Left ventricle myocardium inferior (tissue), 1 donor: Measurements from ENCODE around the gene SLC35F6. TPM values are rescaled to one million over a fixed set of nuclear protein-coding genes. Genes with fewer than 3 reads are reported as not detected.
A peak's percentile ranks its signal among the peaks of the same experiment; 100 is the strongest.

ENCODE experiments used
- DNase-seq: peaks from one replicate; pipeline ENCODE4 v3.0.0-alpha.2; 2020
- H3K27ac ChIP-seq: fragments of 200-600 bp; replicated peaks from 2 replicates; pipeline ENCODE4 v1.8.0; 2021
- H3K27me3 ChIP-seq: fragments of 200-600 bp; 2 replicates; pipeline ENCODE4 v1.8.0; 2021; ENCODE audit warnings: low read depth
- H3K36me3 ChIP-seq: fragments of 200-600 bp; 2 replicates; pipeline ENCODE4 v1.8.0; 2021
- H3K4me1 ChIP-seq: fragments of 200-600 bp; 2 replicates; pipeline ENCODE4 v1.8.0; 2021
- H3K4me3 ChIP-seq: fragments of 200-600 bp; 2 replicates; pipeline ENCODE4 v1.8.0; 2021; ENCODE audit warnings: mild to moderate bottlenecking, moderate library complexity
- H3K9me3 ChIP-seq: fragments of 200-600 bp; replicated peaks from 2 replicates; pipeline ENCODE4 v1.8.0; 2021
- CTCF ChIP-seq: fragments of 200-600 bp; IDR thresholded peaks from 2 replicates; pipeline ENCODE4 v1.8.0; 2021; ENCODE audit warnings: antibody characterized with exemption, mild to moderate bottlenecking, borderline replicate concordance
- intact Hi-C: fragments of 100-400 bp; cut with micrococcal nuclease; formaldehyde crosslinking; loops from one replicate; pipeline ENCODE4 v1.11.0; 2022
- total RNA-seq: library from RNA; stranded (reverse); fragmentation: NEBNext Ultra II Directional; extraction: Animal tissue kit (Norgen Biotek cat#: 25700); gene quantifications from one replicate; pipeline ENCODE4 v1.2.1, GENCODE V29; 2021
- donor health status: DM: no; HTN: yes; CAD: no; lungs with severe emphysema.

The SLC35F6 gene
- total RNA-seq, 1 donor from 2014 or later = 19.6 TPM

- intact Hi-C loops = no loop called here
- no peaks in the 10 kb centered on the region for H3K36me3 ChIP-seq
- H3K27me3 ChIP-seq = peaks cover 5% of the 10 kb centered on the region
- peaks cover 14% of the 10 kb centered on the region for H3K4me1 ChIP-seq
- no peak for TF ChIP-seq CTCF
- H3K27ac ChIP-seq = no peak overlapping the region
- H3K4me3 ChIP-seq = no peak overlapping the region
- DNase-seq = no peak
- H3K9me3 ChIP-seq = no peaks in the 10 kb centered on the region
Measured at GRCh38 chr2:26733413-26733812, 30.7 kb upstream of the SLC35F6 start.

- no peak for TF ChIP-seq CTCF
- H3K4me3 ChIP-seq = no peak overlapping the region
- H3K27me3 ChIP-seq = no peaks in the 10 kb centered on the region
- peak overlapping the region; percentile 42 for H3K27ac ChIP-seq
- H3K9me3 ChIP-seq = no peaks in the 10 kb centered on the region
- peaks cover 14% of the 10 kb centered on the region for H3K4me1 ChIP-seq
- DNase-seq = no peak
- intact Hi-C loops = no loop called here
- no peaks in the 10 kb centered on the region for H3K36me3 ChIP-seq
Measured at GRCh38 chr2:26735097-26735496, 29.0 kb upstream of the SLC35F6 start.

GRCh38 chr2:26735883-26736588 lies 28.0 kb upstream of the SLC35F6 start:
- DNase-seq = no peak
- intact Hi-C loops = no loop called here
- Histone ChIP-seq H3K27me3 (no peaks in the 10 kb centered on the region), H3K4me1 (peaks cover 14% of the 10 kb centered on the region), H3K9me3 (no peaks in the 10 kb centered on the region), H3K36me3 (no peaks in the 10 kb centered on the region), H3K4me3 (no peak overlapping the region), H3K27ac (no peak overlapping the region)
- TF ChIP-seq CTCF = no peak

- Histone ChIP-seq H3K9me3 (no peaks in the 10 kb centered on the region), H3K27ac (no peak overlapping the region), H3K4me3 (no peak overlapping the region), H3K4me1 (peaks cover 14% of the 10 kb centered on the region), H3K36me3 (no peaks in the 10 kb centered on the region), H3K27me3 (no peaks in the 10 kb centered on the region)
- TF ChIP-seq CTCF = no peak
- DNase-seq = no peak
- intact Hi-C loops = no loop called here
Measured at GRCh38 chr2:26737221-26737620, 26.9 kb upstream of the SLC35F6 start.

- H3K27ac ChIP-seq = no peak overlapping the region
- no peaks in the 10 kb centered on the region for H3K36me3 ChIP-seq
- H3K9me3 ChIP-seq = no peaks in the 10 kb centered on the region
- H3K4me3 ChIP-seq = no peak overlapping the region
- no peak for DNase-seq
- H3K4me1 ChIP-seq = peaks cover 14% of the 10 kb centered on the region
- no peak for TF ChIP-seq CTCF
- intact Hi-C loops = no loop called here
- H3K27me3 ChIP-seq = no peaks in the 10 kb centered on the region
Measured at GRCh38 chr2:26738481-26738880, 25.6 kb upstream of the SLC35F6 start.
